Testis (tissue), 2 donors: Measurements from ENCODE around the gene CCDC57.
"Not testable (repeated sequence)": the region's sequence is repeated elsewhere in the genome, so short reads cannot be mapped to it uniquely, and the experiment has no call there.

Experiments used
- CTCF ChIP-seq, 3 experiments: fragments of 450-650 bp in 2 of 3; fragments of 200-600 bp in 1 of 3; sonication (generic) in 1 of 3; IDR thresholded peaks; one replicate each; pipeline ENCODE4 v1.5.1; 2016 to 2019; ENCODE audit warnings: antibody characterized with exemption in 3 of 3, mild to moderate bottlenecking in 2 of 3, moderate library complexity in 1 of 3
- POLR2A ChIP-seq: fragments of 450-650 bp; IDR thresholded peaks from one replicate; pipeline ENCODE4 v1.6.1; 2017; ENCODE audit warnings: antibody characterized with exemption, mild to moderate bottlenecking, moderate library complexity

- not testable (repeated sequence) for TF ChIP-seq CTCF (IDR thresholded peaks at IDR 0.05); POLR2A
These were observed 79.3 kb downstream of the CCDC57 start for GRCh38 chr17:82133166-82133953.
